Tibial nerve (tissue), 4 donors: ENCODE measurements around the gene ZMYM4. TPM values are rescaled to one million over a fixed set of nuclear protein-coding genes. Genes with fewer than 3 reads are reported as not detected.

Experiments
- DNase-seq, 2 donors: peaks; one replicate each; pipeline ENCODE4 v3.0.0-alpha.2; 2019; ENCODE audit warnings: low spot score in 2 of 2
- H3K27ac ChIP-seq, 4 donors: fragments of 200-600 bp; sonication (generic) in 3 of 4; one replicate each; pipeline ENCODE4 v1.5.1; 2017 to 2019; ENCODE audit warnings: mild to moderate bottlenecking in 1 of 4
- H3K27me3 ChIP-seq, 2 donors: fragments of 200-600 bp; sonication (generic) in 1 of 2; one replicate each; pipeline versions ENCODE4 v1.5.1 to v1.6.0; 2017 to 2019
- H3K36me3 ChIP-seq, 3 donors: fragments of 200-600 bp; sonication (generic); one replicate each; pipeline ENCODE4 v1.5.1; 2018 to 2019
- H3K4me1 ChIP-seq, 4 donors: fragments of 200-600 bp; sonication (generic) in 3 of 4; one replicate each; pipeline ENCODE4 v1.5.1; 2017 to 2019
- H3K4me3 ChIP-seq, 4 donors: fragments of 200-600 bp; sonication (generic) in 3 of 4; one replicate each; pipeline ENCODE4 v1.5.1; 2017 to 2019; ENCODE audit warnings: mild to moderate bottlenecking in 1 of 4, moderate library complexity in 1 of 4
- H3K9me3 ChIP-seq, 4 donors: fragments of 200-600 bp; sonication (generic) in 3 of 4; one replicate each; pipeline ENCODE4 v1.5.1; 2017 to 2019
- EP300 ChIP-seq, 2 donors: sonication (generic); formaldehyde crosslinking; IDR thresholded peaks; one replicate each; pipeline ENCODE4 v1.6.1; 2017; ENCODE audit warnings: antibody characterized with exemption in 2 of 2, mild to moderate bottlenecking in 1 of 2
- POLR2A ChIP-seq, 2 donors: fragments of 450-650 bp; IDR thresholded peaks; one replicate each; pipeline ENCODE4 v1.6.1; 2017; ENCODE audit warnings: antibody characterized with exemption in 2 of 2, mild to moderate bottlenecking in 2 of 2, moderate library complexity in 2 of 2
- WGBS, 2 donors: methylation state at CpG; one replicate each; pipeline ENCODE4 v1.1.5; 2018; 5-methylcytosine and 5-hydroxymethylcytosine counted together
- total RNA-seq, 4 donors: library from RNA; depleted of rRNA; stranded (reverse); fragments of >200 nt; gene quantifications; one replicate each; pipeline ENCODE4 v1.1.0, GENCODE V29; 2016
- TF ChIP-seq, protein P1 (sequence below), 5 experiments: fragments of 200-600 bp in 3 of 5; fragments of 450-650 bp in 2 of 5; sonication (generic) in 3 of 5; IDR thresholded peaks; one replicate each; pipeline ENCODE4 v1.5.1; 2016 to 2019; ENCODE audit warnings: antibody characterized with exemption in 5 of 5, mild to moderate bottlenecking in 3 of 5, moderate library complexity in 2 of 5

The ZMYM4 gene
- total RNA-seq, 4 donors from 2014 or later = 22.2 to 38.7 (median 26.5) TPM

GRCh38 chr1:35408925-35409324 lies 140.4 kb downstream of the ZMYM4 start:
- peaks cover 0 to 67% (median 21%) of the 10 kb centered on the region in 3 donors for H3K36me3 ChIP-seq
- no peak for DNase-seq
- TF ChIP-seq, protein P1, sequence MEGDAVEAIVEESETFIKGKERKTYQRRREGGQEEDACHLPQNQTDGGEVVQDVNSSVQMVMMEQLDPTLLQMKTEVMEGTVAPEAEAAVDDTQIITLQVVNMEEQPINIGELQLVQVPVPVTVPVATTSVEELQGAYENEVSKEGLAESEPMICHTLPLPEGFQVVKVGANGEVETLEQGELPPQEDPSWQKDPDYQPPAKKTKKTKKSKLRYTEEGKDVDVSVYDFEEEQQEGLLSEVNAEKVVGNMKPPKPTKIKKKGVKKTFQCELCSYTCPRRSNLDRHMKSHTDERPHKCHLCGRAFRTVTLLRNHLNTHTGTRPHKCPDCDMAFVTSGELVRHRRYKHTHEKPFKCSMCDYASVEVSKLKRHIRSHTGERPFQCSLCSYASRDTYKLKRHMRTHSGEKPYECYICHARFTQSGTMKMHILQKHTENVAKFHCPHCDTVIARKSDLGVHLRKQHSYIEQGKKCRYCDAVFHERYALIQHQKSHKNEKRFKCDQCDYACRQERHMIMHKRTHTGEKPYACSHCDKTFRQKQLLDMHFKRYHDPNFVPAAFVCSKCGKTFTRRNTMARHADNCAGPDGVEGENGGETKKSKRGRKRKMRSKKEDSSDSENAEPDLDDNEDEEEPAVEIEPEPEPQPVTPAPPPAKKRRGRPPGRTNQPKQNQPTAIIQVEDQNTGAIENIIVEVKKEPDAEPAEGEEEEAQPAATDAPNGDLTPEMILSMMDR (IDR thresholded peaks at IDR 0.05) = no peak
- no peak for TF ChIP-seq POLR2A (IDR thresholded peaks at IDR 0.05)
- TF ChIP-seq EP300 (IDR thresholded peaks at IDR 0.05) = no peak
- H3K4me3 ChIP-seq = no peak overlapping the region
- no peak overlapping the region for H3K27ac ChIP-seq
- H3K9me3 ChIP-seq = no peaks in the 10 kb centered on the region
- H3K27me3 ChIP-seq = no peaks in the 10 kb centered on the region
- H3K4me1 ChIP-seq = no peaks in the 10 kb centered on the region
- 97 to 100% methylated on average over 1 of the region's 1 CpG for WGBS, 2 donors

DNA sequence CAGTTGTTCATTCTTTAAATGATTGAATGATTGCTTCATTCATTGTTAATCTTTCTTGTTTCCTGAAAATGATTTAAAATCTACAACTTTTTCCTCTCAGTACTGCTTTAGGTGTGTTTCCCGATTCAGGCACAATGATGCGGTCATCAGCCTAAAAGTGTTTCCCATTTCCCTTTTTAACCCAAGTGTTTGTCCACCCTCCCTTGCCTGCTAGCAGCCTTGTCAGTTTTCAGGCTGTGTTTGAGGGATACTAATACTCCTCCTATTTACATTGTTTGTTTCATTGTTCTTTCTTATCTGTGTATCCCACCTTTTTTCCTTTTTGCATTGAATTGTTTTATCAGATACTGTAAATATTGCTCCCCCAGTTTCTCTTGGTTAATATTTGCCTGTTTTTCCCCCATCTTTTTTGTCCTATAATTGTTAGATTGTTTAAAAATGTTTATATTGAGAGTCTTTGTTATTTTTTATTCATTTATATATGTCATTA lies 157.6 kb downstream of the ZMYM4 start:
- no peak overlapping the region for H3K4me3 ChIP-seq
- DNase-seq = no peak
- peaks cover 0 to 24% (median 0%) of the 10 kb centered on the region in 3 donors for H3K36me3 ChIP-seq
- H3K27ac ChIP-seq = no peak overlapping the region
- H3K9me3 ChIP-seq = no peaks in the 10 kb centered on the region
- 64 to 71% methylated on average over 2 of the region's 2 CpGs for WGBS, 2 donors
- H3K4me1 ChIP-seq = no peaks in the 10 kb centered on the region
- no peaks in the 10 kb centered on the region for H3K27me3 ChIP-seq
- TF ChIP-seq POLR2A (IDR thresholded peaks at IDR 0.05) (no peak), EP300 (IDR thresholded peaks at IDR 0.05) (no peak)
- TF ChIP-seq, protein P1 (IDR thresholded peaks at IDR 0.05) = no peak

DNA sequence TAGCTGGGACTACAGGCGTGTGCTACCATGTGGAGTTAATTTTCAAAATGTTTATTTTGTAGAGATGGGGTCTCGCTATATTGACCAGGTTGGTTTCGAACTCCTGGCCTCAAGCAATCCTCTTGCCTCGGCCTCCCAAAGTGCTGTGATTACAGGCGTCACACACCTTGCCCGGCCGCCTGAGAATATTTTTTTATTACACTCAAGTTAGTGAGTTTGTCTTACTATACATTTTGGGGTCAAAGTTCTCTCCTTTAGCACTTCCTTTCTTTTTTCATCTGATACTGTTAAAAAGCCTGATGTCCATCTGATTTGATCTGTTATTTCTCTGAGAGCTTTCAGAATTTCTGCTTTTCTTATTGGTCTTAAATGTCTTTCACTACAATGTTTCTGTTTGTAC lies 159.9 kb downstream of the ZMYM4 start:
- DNase-seq = no peak
- no peaks in the 10 kb centered on the region for H3K27me3 ChIP-seq
- 93 to 94% methylated on average over 7 of the region's 7 CpGs for whole genome bisulfite sequencing, 2 donors
- no peaks in the 10 kb centered on the region for H3K4me1 ChIP-seq
- TF ChIP-seq POLR2A (IDR thresholded peaks at IDR 0.05) = no peak
- TF ChIP-seq, protein P1 (IDR thresholded peaks at IDR 0.05) = no peak
- TF ChIP-seq EP300 (IDR thresholded peaks at IDR 0.05) = no peak
- H3K9me3 ChIP-seq = no peaks in the 10 kb centered on the region
- no peak overlapping the region for H3K27ac ChIP-seq
- H3K4me3 ChIP-seq = no peak overlapping the region
- peaks cover 0 to 37% (median 0%) of the 10 kb centered on the region in 3 donors for H3K36me3 ChIP-seq

DNA sequence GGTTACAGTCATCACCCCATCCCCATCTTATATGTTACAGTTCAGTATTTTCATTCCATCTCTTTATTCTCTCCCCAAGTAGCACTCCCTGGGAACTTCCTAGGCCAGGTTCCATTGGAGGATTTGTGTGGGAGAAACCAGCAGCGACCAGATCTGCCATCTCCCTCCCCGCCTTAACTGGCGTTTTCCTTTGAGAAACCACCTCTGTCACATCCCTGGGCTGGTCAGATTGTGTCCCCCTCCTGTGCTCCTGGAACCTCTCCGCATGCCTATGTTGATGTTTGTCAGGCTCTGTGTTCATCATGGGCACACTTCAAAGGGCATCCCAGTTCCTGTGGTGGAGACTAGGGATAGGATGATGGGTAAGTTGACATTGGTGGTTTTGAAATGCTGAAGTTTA lies 162.3 kb downstream of the ZMYM4 start:
- H3K4me1 ChIP-seq = no peaks in the 10 kb centered on the region
- WGBS, 2 donors = 91 to 95% methylated on average over 4 of the region's 4 CpGs
- DNase-seq = no peak
- TF ChIP-seq POLR2A (IDR thresholded peaks at IDR 0.05) = no peak
- no peak for TF ChIP-seq EP300 (IDR thresholded peaks at IDR 0.05)
- TF ChIP-seq, protein P1 (IDR thresholded peaks at IDR 0.05) = no peak
- no peak overlapping the region for H3K27ac ChIP-seq
- H3K36me3 ChIP-seq = peaks cover 0 to 50% (median 0%) of the 10 kb centered on the region in 3 donors
- no peak overlapping the region for H3K4me3 ChIP-seq
- no peaks in the 10 kb centered on the region for H3K27me3 ChIP-seq
- no peaks in the 10 kb centered on the region for H3K9me3 ChIP-seq

- Histone ChIP-seq H3K4me3 (no peak overlapping the region), H3K27me3 (no peaks in the 10 kb centered on the region), H3K9me3 (no peaks in the 10 kb centered on the region), H3K27ac (no peak overlapping the region), H3K4me1 (no peaks in the 10 kb centered on the region), H3K36me3 (peaks cover 0 to 55% (median 0%) of the 10 kb centered on the region in 3 donors)
- WGBS, 2 donors = 89 to 92% methylated on average over 7 of the region's 7 CpGs
- DNase-seq = no peak
- TF ChIP-seq EP300 (IDR thresholded peaks at IDR 0.05) (no peak), POLR2A (IDR thresholded peaks at IDR 0.05) (no peak)
- TF ChIP-seq, protein P1 (IDR thresholded peaks at IDR 0.05) = no peak
These were observed 162.7 kb downstream of the ZMYM4 start for GRCh38 chr1:35431173-35431599.
